Endothelial cell of umbilical vein (primary cell): ENCODE data around the gene MYO1B. TPM values are rescaled to one million over a fixed set of nuclear protein-coding genes. Genes with fewer than 3 reads are reported as not detected.

Experiments
- BruUV-seq: library from RNA; stranded (reverse); fragments of 400-500 nt; replicated peaks from 2 replicates; lab custom pipeline; 2021; lab: Mats Ljungman, UMichigan
- CTCF ChIA-PET: fragments of 300-600, 350-600 bp; sonication (Branson Sonifier 250); formaldehyde crosslinking; loops from one replicate; lab custom pipeline; 2021; ENCODE audit warnings: antibody characterized with exemption, inconsistent platforms; lab: Charles Lee
- POLR2A ChIA-PET: fragments of 300-600, 350-600 bp; sonication (Branson Sonifier 250); formaldehyde crosslinking; loops from one replicate; lab custom pipeline; 2021; ENCODE audit warnings: antibody characterized with exemption, inconsistent platforms; lab: Charles Lee
- DNase-seq: peaks from one replicate; pipeline ENCODE4 v3.0.0-alpha.2; 2011; ENCODE audit warnings: low read depth, low spot score
- FAIRE-seq: peaks from 2 replicates; lab custom pipeline; 2011; peaks lifted over from hg19 to GRCh38; lab: Jason Lieb, UNC
- H2AFZ ChIP-seq: 2 replicates; pipeline ENCODE4 v1.6.0; 2012; ENCODE audit warnings: low read depth, low read length, control low read depth, inconsistent platforms
- H3K27ac ChIP-seq: 2 replicates; pipeline ENCODE4 v1.5.1; 2011; ENCODE audit warnings: low read depth, mild to moderate bottlenecking, control low read depth, low read length, moderate library complexity; ENCODE audit not compliant: insufficient read depth
- H3K27me3 ChIP-seq, 2 experiments: 2 replicates each; pipeline versions ENCODE4 v1.6.0 to v1.6.1; 2011; ENCODE audit warnings: low read length in 2 of 2, mixed read lengths in 1 of 2; ENCODE audit not compliant: control insufficient read depth in 2 of 2, insufficient read depth in 2 of 2
- H3K36me3 ChIP-seq, 2 experiments: 2 replicates in 1 of 2; 3 replicates in 1 of 2; pipeline ENCODE4 v1.5.1; 2011; ENCODE audit warnings: low read length in 2 of 2, mild to moderate bottlenecking in 1 of 2, moderate library complexity in 1 of 2; ENCODE audit not compliant: control insufficient read depth in 2 of 2, insufficient read depth in 2 of 2; ENCODE audit errors: extremely low read depth in 1 of 2
- H3K4me1 ChIP-seq: 3 replicates; pipeline ENCODE4 v1.5.1; 2011; ENCODE audit warnings: mild to moderate bottlenecking, low read length; ENCODE audit not compliant: control insufficient read depth, insufficient read depth; ENCODE audit errors: extremely low read depth
- H3K4me2 ChIP-seq: 2 replicates; pipeline ENCODE4 v1.6.1; 2011; ENCODE audit warnings: low read length, control low read depth, mixed read lengths; ENCODE audit not compliant: insufficient read depth
- H3K4me3 ChIP-seq, 3 experiments: fragments of 200-600 bp in 1 of 3; sonication (generic), shearing (Covaris generic) in 1 of 3; replicated peaks in 1 of 3; 2 replicates each; pipeline ENCODE4 v1.5.1; 2011 to 2016; ENCODE audit warnings: control low read depth in 3 of 3, low read length in 3 of 3, mild to moderate bottlenecking in 2 of 3, inconsistent platforms in 1 of 3, low read depth in 1 of 3, moderate library complexity in 1 of 3; ENCODE audit not compliant: insufficient read depth in 1 of 3
- H3K79me2 ChIP-seq: 2 replicates; pipeline ENCODE4 v1.6.0; 2012; ENCODE audit warnings: low read length, inconsistent platforms; ENCODE audit not compliant: control insufficient read depth, insufficient read depth
- H3K9ac ChIP-seq: replicated peaks from 2 replicates; pipeline ENCODE3; 2011; ENCODE audit warnings: low read length, control low read depth; ENCODE audit not compliant: insufficient read depth; ENCODE audit errors: extremely low read depth
- H3K9me1 ChIP-seq: replicated peaks from 3 replicates; pipeline ENCODE4 v1.6.0; 2011; ENCODE audit warnings: mild to moderate bottlenecking, low read length; ENCODE audit not compliant: control insufficient read depth, insufficient read depth; ENCODE audit errors: extremely low read depth
- H3K9me3 ChIP-seq: replicated peaks from 2 replicates; pipeline ENCODE4 v1.5.1; 2012; ENCODE audit warnings: low read length, inconsistent platforms; ENCODE audit not compliant: control insufficient read depth, insufficient read depth
- H4K20me1 ChIP-seq: replicated peaks from 2 replicates; pipeline ENCODE3; 2011; ENCODE audit warnings: mild to moderate bottlenecking, low read length; ENCODE audit not compliant: control insufficient read depth, insufficient read depth; ENCODE audit errors: extremely low read depth
- CTCF ChIP-seq, 2 donors: IDR thresholded peaks; 1 replicate in 1 of 2; 2 replicates in 1 of 2; pipeline ENCODE4 v1.5.1; 2011; ENCODE audit warnings: low read length in 2 of 2, mild to moderate bottlenecking in 2 of 2, moderate library complexity in 2 of 2, control low read depth in 1 of 2, inconsistent platforms in 1 of 2, low read depth in 1 of 2; ENCODE audit not compliant: insufficient read depth in 1 of 2; ENCODE audit errors: extremely low read depth in 1 of 2
- EZH2 ChIP-seq: IDR thresholded peaks from 2 replicates; pipeline ENCODE4 v1.6.1; 2012; ENCODE audit warnings: borderline replicate concordance, low read depth, mild to moderate bottlenecking, moderate library complexity, low read length, inconsistent platforms; ENCODE audit not compliant: severe bottlenecking
- FOS ChIP-seq: IDR thresholded peaks from 2 replicates; pipeline ENCODE4 v1.6.1; 2011; ENCODE audit warnings: mild to moderate bottlenecking, low read length, moderate library complexity, borderline replicate concordance; ENCODE audit not compliant: insufficient read depth
- GATA2 ChIP-seq: IDR thresholded peaks from 2 replicates; pipeline ENCODE4 v1.7.0; 2011; ENCODE audit warnings: low read depth, mild to moderate bottlenecking, moderate library complexity, mixed read lengths, low read length; ENCODE audit not compliant: insufficient read length, insufficient read depth
- JUN ChIP-seq: IDR thresholded peaks from 2 replicates; pipeline ENCODE4 v1.6.1; 2011; ENCODE audit warnings: borderline replicate concordance, low read depth; ENCODE audit not compliant: insufficient read length, insufficient read depth
- MAX ChIP-seq: IDR thresholded peaks from 2 replicates; pipeline ENCODE4 v1.6.1; 2011; ENCODE audit not compliant: insufficient read depth, insufficient read length
- MYC ChIP-seq: IDR thresholded peaks from one replicate; pipeline ENCODE4 v1.6.1; 2011; ENCODE audit warnings: mild to moderate bottlenecking, low read depth, low read length
- POLR2A ChIP-seq: IDR thresholded peaks from 2 replicates; pipeline ENCODE4 v1.6.1; 2012; ENCODE audit warnings: low read depth, mild to moderate bottlenecking, control low read depth, low read length
- POLR2AphosphoS5 ChIP-seq: IDR thresholded peaks from 2 replicates; pipeline ENCODE4 v1.6.1; 2012; ENCODE audit warnings: low read depth, mild to moderate bottlenecking, control low read depth, low read length, moderate library complexity; ENCODE audit not compliant: insufficient read depth
- dilution Hi-C: fragments of 300-500 bp; cut with MboI; formaldehyde crosslinking; loops from one replicate; pipeline ENCODE4 v1.15.0; 2019; ENCODE audit warnings: low sequenced_read_pairs; ENCODE audit not compliant: extremely low pct_ligation_motif_present
- intact Hi-C: fragments of 100-400 bp; cut with micrococcal nuclease; formaldehyde crosslinking; loops from one replicate; pipeline ENCODE4 v1.10.0; 2022
- polyA plus RNA-seq, 4 experiments: library from polyadenylated mRNA; depleted of rRNA in 3 of 4; stranded (reverse) in 3 of 4; unstranded in 1 of 4; fragments of >200 nt; gene quantifications; 2 replicates each; pipeline versions ENCODE4 v1.2.1 to v1.2.3, GENCODE V29; 2011 to 2012; ENCODE audit warnings: missing spikeins in 1 of 4
- total RNA-seq: library from RNA; stranded (reverse); gene quantifications from 2 replicates; pipeline ENCODE4 v1.2.3, GENCODE V29; 2021

The MYO1B gene
- total and polyA plus RNA-seq, 2 donors (not counting 3 experiments of a cell fraction or from before 2014, with no cell fraction given): 8.7 to 51.1 TPM

GRCh38 chr2:191304939-191305875, 60.0 kb downstream of the MYO1B start:
- dilution Hi-C loops (no loop called here), intact Hi-C loops (no loop called here)
- Histone ChIP-seq H3K27me3 (no peaks in the 10 kb centered on the region), H3K9ac (no peak overlapping the region), H3K4me1 (no peaks in the 10 kb centered on the region), H3K4me3 (no peak overlapping the region), H3K36me3 (no peaks in the 10 kb centered on the region), H4K20me1 (no peaks in the 10 kb centered on the region), H2AFZ (no peak overlapping the region), H3K9me1 (no peaks in the 10 kb centered on the region), H3K79me2 (peaks cover 1% of the 10 kb centered on the region), H3K4me2 (no peak overlapping the region), H3K9me3 (no peaks in the 10 kb centered on the region), H3K27ac (no peak overlapping the region)
- ChIA-PET CTCF (no interaction called here), POLR2A (no interaction called here)
- peak; percentile 21 for DNase-seq
- no TSS peak for BruUV-seq
- no peak for FAIRE-seq
- TF ChIP-seq JUN (no peak), MYC (no peak), CTCF (IDR thresholded peaks at IDR 0.05; ENCODE audit: extremely low read depth in 1 of 2, insufficient read depth in 1 of 2, low read depth in 1 of 2, low read length in 2 of 2) (no peak), GATA2 (no peak), POLR2AphosphoS5 (no peak), MAX (no peak), POLR2A (no peak), FOS (no peak), EZH2 (no peak)
